GM13976 (cell line): Measurements from ENCODE around the gene TUBA4A.

Experiments
- DNase-seq: peaks from one replicate; pipeline ENCODE4 v3.0.0; 2012; ENCODE audit warnings: low spot score
- CTCF ChIP-seq: IDR thresholded peaks from 2 replicates; pipeline ENCODE4 v1.5.1; 2012; ENCODE audit warnings: borderline replicate concordance, mild to moderate bottlenecking; ENCODE audit not compliant: insufficient read depth; ENCODE audit errors: extremely low read depth, missing control alignments, control extremely low read depth
- in situ Hi-C: fragments of 300-500 bp; cut with MboI; formaldehyde crosslinking; loops from one replicate; pipeline ENCODE4 v1.12.0; 2022; ENCODE audit warnings: low sequenced_read_pairs, mixed read lengths, inconsistent platforms; ENCODE audit not compliant: unreplicated experiment

Gene TUBA4A

GRCh38 chr2:219228911-219229304 is 24.8 kb downstream of the TUBA4A start:
- no peak for TF ChIP-seq CTCF
- no peak for DNase-seq
- in situ Hi-C loops: no loop called here

GRCh38 chr2:219228041-219228910 is 25.4 kb downstream of the TUBA4A start:
- DNase-seq: no peak
- in situ Hi-C loops: no loop called here
- no peak for TF ChIP-seq CTCF

- in situ Hi-C loops: no loop called here
- no peak for TF ChIP-seq CTCF
- DNase-seq: no peak
These were observed 28.4 kb downstream of the TUBA4A start for GRCh38 chr2:219225350-219225749.

- no peak for DNase-seq
- TF ChIP-seq CTCF: no peak
- in situ Hi-C loops: no loop called here
These were observed 29.7 kb downstream of the TUBA4A start for GRCh38 chr2:219223831-219224610.

GRCh38 chr2:219221957-219222518 is 31.7 kb downstream of the TUBA4A start:
- no peak for TF ChIP-seq CTCF
- DNase-seq: no peak
- in situ Hi-C loops: no loop called here

GRCh38 chr2:219220652-219221402 is 32.9 kb downstream of the TUBA4A start:
- in situ Hi-C loops: no loop called here
- no peak for TF ChIP-seq CTCF
- no peak for DNase-seq
